Uterus (tissue), 4 donors: ENCODE results near the gene MAP4K3. TPM values are rescaled to one million over a fixed set of nuclear protein-coding genes. Genes with fewer than 3 reads are reported as not detected.

Experiments used
- DNase-seq, 2 donors: peaks; one replicate each; pipeline ENCODE4 v3.0.0-alpha.2; 2019 to 2020
- H3K27ac ChIP-seq, 2 donors: fragments of 200-600 bp; sonication (generic); 1 replicate in 1 of 2; 2 replicates in 1 of 2; pipeline ENCODE4 v1.5.1; 2016 to 2018
- H3K27me3 ChIP-seq, 2 donors: fragments of 200-600 bp; sonication (generic); one replicate each; pipeline ENCODE4 v1.5.1; 2018 to 2019; ENCODE audit warnings: control low read depth in 1 of 2
- H3K36me3 ChIP-seq, 2 donors: fragments of 200-600 bp; sonication (generic); one replicate each; pipeline ENCODE4 v1.5.1; 2019; ENCODE audit warnings: control low read depth in 1 of 2
- H3K4me1 ChIP-seq, 2 donors: fragments of 200-600 bp; sonication (generic); one replicate each; pipeline ENCODE4 v1.5.1; 2018 to 2019; ENCODE audit warnings: control low read depth in 1 of 2
- H3K4me3 ChIP-seq, 2 donors: fragments of 200-600 bp; sonication (generic); 1 replicate in 1 of 2; 2 replicates in 1 of 2; pipeline ENCODE4 v1.5.1; 2018 to 2019; ENCODE audit warnings: mild to moderate bottlenecking in 1 of 2
- H3K9me3 ChIP-seq, 2 donors: fragments of 200-600 bp; sonication (generic); one replicate each; pipeline ENCODE4 v1.5.1; 2019; ENCODE audit warnings: control low read depth in 1 of 2
- POLR2A ChIP-seq, 2 donors: fragments of 450-650 bp; IDR thresholded peaks; one replicate each; pipeline ENCODE4 v1.6.1; 2016; ENCODE audit warnings: antibody characterized with exemption in 2 of 2, mild to moderate bottlenecking in 1 of 2, moderate library complexity in 1 of 2
- intact Hi-C: fragments of 100-400 bp; cut with DNase I; formaldehyde crosslinking; loops from one replicate; pipeline ENCODE4 v1.15.1; 2023; ENCODE audit warnings: low total_unique reads
- total RNA-seq, 4 donors: library from RNA; depleted of rRNA in 3 of 4; stranded (reverse); fragments of >200 nt in 3 of 4; gene quantifications; one replicate each; pipeline versions ENCODE4 v1.1.0 to v1.2.4, GENCODE V29; 2014 to 2023
- TF ChIP-seq, protein P1 (sequence below), 4 experiments: fragments of 200-600 bp in 2 of 4; fragments of 450-650 bp in 2 of 4; sonication (generic) in 2 of 4; IDR thresholded peaks; one replicate each; pipeline ENCODE4 v1.5.1; 2016 to 2019; ENCODE audit warnings: antibody characterized with exemption in 4 of 4, mild to moderate bottlenecking in 2 of 4, moderate library complexity in 1 of 4
- donor health status: DM: yes; HTN: yes; CAD: no.

Gene MAP4K3
- total RNA-seq, 4 donors from 2014 or later: 31.5 to 110 (median 72.3) TPM

DNA sequence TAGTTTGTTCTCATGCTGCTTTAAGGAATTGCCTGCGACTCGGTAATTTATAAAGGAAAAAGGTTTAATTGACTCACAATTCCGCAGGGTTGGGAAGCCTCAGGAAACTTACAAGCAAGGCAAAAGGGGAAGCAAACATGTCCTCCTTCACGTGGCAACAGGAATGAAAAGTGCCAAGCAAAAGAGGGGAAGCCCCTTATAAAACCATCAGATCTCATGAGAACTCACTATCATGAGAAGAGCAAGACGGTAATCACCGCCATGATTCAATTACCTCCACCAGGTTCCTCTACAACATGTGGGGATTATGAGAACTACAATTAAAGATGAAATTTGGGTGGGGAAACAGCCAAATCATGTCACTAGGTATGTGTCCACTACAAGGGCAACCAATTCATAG is 53.9 kb downstream of the MAP4K3 start:
- Histone ChIP-seq H3K27me3 (no peaks in the 10 kb centered on the region), H3K4me1 (no peaks in the 10 kb centered on the region)
- intact Hi-C loops: no loop called here

DNA sequence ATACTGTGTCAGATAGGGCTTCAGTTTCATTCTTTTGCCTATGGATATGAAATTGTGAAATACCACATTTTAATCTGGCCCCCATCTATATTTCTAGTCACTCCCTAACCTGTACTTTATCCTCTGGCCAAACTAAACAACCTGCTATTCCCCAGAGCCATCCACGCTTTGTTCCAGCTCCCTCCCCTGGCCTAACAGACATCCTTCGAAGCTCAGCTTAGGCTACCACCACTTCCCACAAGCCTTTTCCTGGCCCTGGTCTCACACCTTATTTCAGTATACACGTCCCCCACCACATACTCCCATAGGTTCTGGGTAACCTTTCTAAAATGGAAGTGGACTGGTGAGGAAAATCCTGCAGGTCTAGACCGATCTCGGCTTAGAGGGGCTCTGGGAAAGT is 55.4 kb downstream of the MAP4K3 start:
- Histone ChIP-seq H3K9me3 (no peaks in the 10 kb centered on the region), H3K27me3 (no peaks in the 10 kb centered on the region), H3K27ac (peak overlapping the region; percentile 50), H3K36me3 (no peaks in the 10 kb centered on the region), H3K4me3 (no peak overlapping the region), H3K4me1 (no peaks in the 10 kb centered on the region)
- no peak for DNase-seq
- intact Hi-C loops: no loop called here
- TF ChIP-seq POLR2A (IDR thresholded peaks at IDR 0.05): no peak
- TF ChIP-seq, protein P1, sequence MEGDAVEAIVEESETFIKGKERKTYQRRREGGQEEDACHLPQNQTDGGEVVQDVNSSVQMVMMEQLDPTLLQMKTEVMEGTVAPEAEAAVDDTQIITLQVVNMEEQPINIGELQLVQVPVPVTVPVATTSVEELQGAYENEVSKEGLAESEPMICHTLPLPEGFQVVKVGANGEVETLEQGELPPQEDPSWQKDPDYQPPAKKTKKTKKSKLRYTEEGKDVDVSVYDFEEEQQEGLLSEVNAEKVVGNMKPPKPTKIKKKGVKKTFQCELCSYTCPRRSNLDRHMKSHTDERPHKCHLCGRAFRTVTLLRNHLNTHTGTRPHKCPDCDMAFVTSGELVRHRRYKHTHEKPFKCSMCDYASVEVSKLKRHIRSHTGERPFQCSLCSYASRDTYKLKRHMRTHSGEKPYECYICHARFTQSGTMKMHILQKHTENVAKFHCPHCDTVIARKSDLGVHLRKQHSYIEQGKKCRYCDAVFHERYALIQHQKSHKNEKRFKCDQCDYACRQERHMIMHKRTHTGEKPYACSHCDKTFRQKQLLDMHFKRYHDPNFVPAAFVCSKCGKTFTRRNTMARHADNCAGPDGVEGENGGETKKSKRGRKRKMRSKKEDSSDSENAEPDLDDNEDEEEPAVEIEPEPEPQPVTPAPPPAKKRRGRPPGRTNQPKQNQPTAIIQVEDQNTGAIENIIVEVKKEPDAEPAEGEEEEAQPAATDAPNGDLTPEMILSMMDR (IDR thresholded peaks at IDR 0.05): no peak

More for the DNA sequence above, 53.9 kb downstream of the MAP4K3 start:
- Histone ChIP-seq H3K36me3 (no peaks in the 10 kb centered on the region), H3K9me3 (no peaks in the 10 kb centered on the region), H3K4me3 (no peak overlapping the region), H3K27ac (no peak overlapping the region)
- no peak for DNase-seq
- no peak for TF ChIP-seq POLR2A (IDR thresholded peaks at IDR 0.05)
- TF ChIP-seq, protein P1 (IDR thresholded peaks at IDR 0.05): no peak

DNA sequence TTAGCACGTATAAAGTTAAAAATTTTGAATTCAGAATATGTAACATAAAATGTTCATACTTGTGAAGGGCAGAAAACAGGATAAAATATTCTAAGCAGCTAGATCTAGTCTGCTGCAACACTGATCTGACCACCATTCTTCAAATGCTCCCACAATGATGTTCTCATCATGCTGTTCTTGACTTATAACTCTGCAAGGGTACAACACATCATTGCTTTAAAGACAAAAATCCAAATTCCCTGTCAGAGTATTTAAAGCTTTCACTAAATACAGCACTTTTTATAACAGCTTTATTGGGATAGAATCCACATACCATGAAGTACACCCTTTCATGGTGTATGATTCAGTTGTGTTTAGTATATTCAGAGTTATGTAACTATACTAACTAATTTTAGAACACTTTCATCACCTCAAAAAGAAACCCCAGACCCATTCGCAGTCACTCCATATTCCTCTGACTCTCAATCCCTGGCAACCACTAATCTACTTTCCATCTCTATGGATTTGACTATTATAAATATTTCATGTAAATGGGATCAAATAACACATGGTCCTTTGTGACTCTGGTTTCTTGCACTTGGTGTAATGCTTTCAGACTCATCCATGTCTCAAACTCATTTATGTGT is 56.4 kb downstream of the MAP4K3 start:
- no peak for DNase-seq
- H3K4me3 ChIP-seq: no peak overlapping the region
- H3K36me3 ChIP-seq: no peaks in the 10 kb centered on the region
- H3K27ac ChIP-seq: peak overlapping the region; percentile 45 to 82
- H3K4me1 ChIP-seq: no peaks in the 10 kb centered on the region
- no peaks in the 10 kb centered on the region for H3K27me3 ChIP-seq
- TF ChIP-seq, protein P1 (IDR thresholded peaks at IDR 0.05): no peak
- no peak for TF ChIP-seq POLR2A (IDR thresholded peaks at IDR 0.05)
- intact Hi-C loops: no loop called here
- H3K9me3 ChIP-seq: no peaks in the 10 kb centered on the region

DNA sequence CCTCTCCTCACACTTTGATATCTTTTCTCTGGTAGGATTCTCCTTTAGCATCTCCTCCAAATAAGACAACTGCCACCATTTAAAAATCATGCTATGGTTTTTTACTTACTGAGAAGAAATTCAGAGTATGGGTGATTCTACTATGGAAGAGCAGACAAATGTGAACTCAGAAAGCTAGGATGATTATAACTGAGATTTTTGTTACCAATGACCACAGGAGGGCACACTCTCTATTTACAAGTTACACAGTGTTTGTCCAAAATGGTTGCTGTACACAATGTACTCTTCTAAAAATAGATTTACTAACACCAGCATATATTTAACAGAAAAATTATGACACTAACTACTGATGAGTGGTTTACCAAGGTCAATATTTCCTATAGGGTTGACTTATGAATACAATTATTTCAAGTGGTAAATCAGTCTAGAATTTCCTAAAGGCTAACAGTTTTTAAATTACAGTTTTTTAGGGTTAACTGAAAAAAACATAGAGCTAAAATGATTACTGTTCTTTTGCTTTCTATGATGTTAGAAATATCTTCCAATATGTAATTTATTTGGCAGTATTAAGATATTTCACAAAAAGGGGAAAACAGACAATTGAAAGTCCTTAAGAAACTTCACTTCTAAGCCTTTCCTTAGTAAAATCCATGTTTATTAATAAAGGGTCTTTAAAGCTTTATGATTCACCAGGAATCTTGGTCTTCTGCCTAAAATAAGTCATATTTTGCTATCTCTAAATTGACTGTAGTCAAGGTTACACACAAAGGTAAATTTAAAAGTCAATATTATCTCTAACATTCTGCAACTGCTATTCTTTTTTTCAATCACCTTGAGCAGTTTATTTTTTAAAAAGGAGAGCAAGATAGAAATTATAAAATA is 57.2 kb downstream of the MAP4K3 start:
- H3K27ac ChIP-seq: peak overlapping the region; percentile 45 to 82
- no peaks in the 10 kb centered on the region for H3K36me3 ChIP-seq
- no peak overlapping the region for H3K4me3 ChIP-seq
- TF ChIP-seq, protein P1 (IDR thresholded peaks at IDR 0.05): peak; percentile 61 to 73 (median 62)
- no peak for TF ChIP-seq POLR2A (IDR thresholded peaks at IDR 0.05)
- intact Hi-C loops: no loop called here
- no peaks in the 10 kb centered on the region for H3K27me3 ChIP-seq
- no peaks in the 10 kb centered on the region for H3K9me3 ChIP-seq
- H3K4me1 ChIP-seq: no peaks in the 10 kb centered on the region
- DNase-seq: peak in 1 of 2 donors; percentile 26

DNA sequence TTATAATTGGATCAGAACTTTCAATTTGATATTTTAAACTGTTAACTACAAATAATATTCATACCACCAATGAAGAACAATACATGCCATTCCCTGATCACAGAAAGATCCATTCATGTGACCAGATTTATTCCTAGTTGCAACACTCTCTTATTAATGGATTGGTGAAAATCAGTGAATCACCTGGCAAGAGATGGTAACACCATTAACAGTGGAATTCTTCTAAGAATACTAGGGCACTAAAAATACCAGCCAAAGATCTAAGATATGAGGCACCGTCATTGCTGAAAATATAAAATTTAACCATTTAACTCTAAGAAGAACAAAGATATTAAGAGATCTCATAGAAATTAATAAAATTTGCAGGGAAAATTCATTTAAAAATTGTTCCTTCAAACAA is 58.1 kb downstream of the MAP4K3 start:
- DNase-seq: no peak
- peak overlapping the region in 1 of 2 donors; percentile 82 for H3K27ac ChIP-seq
- TF ChIP-seq, protein P1 (IDR thresholded peaks at IDR 0.05): no peak
- TF ChIP-seq POLR2A (IDR thresholded peaks at IDR 0.05): no peak
- H3K4me1 ChIP-seq: no peaks in the 10 kb centered on the region
- H3K36me3 ChIP-seq: no peaks in the 10 kb centered on the region
- no peaks in the 10 kb centered on the region for H3K27me3 ChIP-seq
- H3K9me3 ChIP-seq: no peaks in the 10 kb centered on the region
- intact Hi-C loops: no loop called here
- no peak overlapping the region for H3K4me3 ChIP-seq
